GM19240 (cell line): Measurements from ENCODE around the gene AADAT.
"Not testable (repeated sequence)": the region's sequence is repeated elsewhere in the genome, so short reads cannot be mapped to it uniquely, and the experiment has no call there.

Source experiments
- DNase-seq: peaks from one replicate; pipeline ENCODE4 v3.0.0; 2011; ENCODE audit warnings: low spot score; ENCODE audit not compliant: insufficient read length

AADAT gene

GRCh38 chr4:170090352-170091052 is 746 bp upstream of the AADAT start:
- no peak for DNase-seq

GRCh38 chr4:170089274-170089667 is 485 bp downstream of the AADAT start:
- no peak for DNase-seq

- DNase-seq = no peak
Measured at GRCh38 chr4:170088716-170089115, 1.0 kb downstream of the AADAT start.

- no peak for DNase-seq
Measured at GRCh38 chr4:170087163-170087700, 2.5 kb downstream of the AADAT start.

DNA sequence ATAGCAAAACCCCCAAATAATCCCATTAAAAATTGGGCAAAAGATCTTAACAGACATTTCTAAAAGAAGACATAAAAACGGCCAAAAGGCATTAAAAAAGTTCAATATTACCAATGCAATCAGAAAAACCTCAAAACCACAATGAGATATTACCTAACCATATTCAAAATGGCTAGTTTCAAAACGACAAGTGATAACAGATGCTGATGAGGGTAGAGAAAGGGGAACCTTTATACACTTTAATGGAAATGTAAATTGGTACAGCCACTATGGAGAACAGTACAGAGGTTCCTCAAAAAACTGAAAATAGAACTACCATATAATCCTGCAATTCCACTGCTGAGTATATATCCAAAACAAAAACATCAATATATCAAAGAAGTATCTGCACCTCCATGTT is 6.2 kb downstream of the AADAT start:
- DNase-seq = no peak

GRCh38 chr4:170080496-170080895 is 9.3 kb downstream of the AADAT start:
- DNase-seq = no peak

GRCh38 chr4:170079981-170080380 is 9.8 kb downstream of the AADAT start:
- no peak for DNase-seq

- DNase-seq = no peak
Measured at GRCh38 chr4:170071196-170071595, 18.6 kb downstream of the AADAT start.

GRCh38 chr4:170068438-170069128 is 21.2 kb downstream of the AADAT start:
- no peak for DNase-seq

- no peak for DNase-seq
Measured at GRCh38 chr4:170059421-170059820, 30.3 kb downstream of the AADAT start.

DNA sequence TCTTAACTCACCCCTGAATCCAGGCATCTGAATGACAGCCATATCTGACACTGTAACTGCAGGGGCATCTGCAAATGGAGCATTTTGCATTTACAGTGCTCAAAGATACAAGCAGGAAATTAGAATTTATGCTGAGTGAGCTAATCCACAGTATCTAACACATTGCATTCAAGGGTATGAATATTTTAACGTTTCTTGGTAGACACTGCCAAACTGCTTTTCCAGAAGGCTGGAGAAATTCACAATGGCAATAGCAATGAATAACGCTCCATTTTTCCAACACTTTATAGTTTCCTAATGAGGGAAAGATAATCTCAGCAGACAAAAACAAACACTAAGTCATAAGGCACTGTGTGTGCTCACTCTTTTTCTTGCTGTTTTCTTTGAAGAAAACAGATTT is 30.9 kb downstream of the AADAT start:
- no peak for DNase-seq

DNA sequence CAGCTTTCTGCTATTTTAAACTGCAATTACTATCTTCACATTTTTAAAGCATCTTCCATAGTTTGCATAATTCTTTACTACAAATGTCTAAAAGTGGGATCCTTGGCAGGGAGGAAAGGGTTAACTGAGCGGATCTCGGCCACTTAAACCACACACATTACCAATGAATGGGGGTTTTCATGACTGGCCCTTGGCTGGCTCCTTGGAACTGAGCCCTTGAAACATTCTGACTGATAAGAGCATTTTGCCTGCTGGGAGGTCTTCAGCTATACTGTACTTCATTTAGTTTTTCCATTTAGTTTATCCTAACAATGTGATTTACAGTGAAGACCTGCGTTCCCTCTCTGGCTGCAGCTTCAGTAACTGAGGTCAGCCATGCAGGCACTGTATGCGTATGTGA is 31.9 kb downstream of the AADAT start:
- DNase-seq = no peak

DNA sequence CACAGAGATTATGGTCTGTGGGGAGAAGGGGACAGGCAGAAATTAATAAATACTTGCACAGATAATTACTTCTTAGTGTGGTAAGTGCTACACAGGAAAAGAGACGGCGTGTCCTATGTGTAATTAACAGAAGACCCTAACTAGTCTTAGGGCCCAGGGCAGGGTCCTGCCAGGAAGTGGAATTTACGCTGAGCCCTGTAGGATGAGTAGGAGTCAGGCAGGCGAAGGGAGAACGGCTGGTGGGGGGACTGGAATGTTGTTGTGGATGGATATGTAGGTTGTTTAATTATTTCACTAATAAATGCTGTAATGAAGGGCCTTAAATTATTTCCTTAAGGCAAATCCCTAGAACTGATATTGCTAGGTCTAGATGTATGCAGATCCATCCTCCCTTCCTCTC is 36.8 kb downstream of the AADAT start:
- DNase-seq = no peak

GRCh38 chr4:170051402-170051801 is 38.4 kb downstream of the AADAT start:
- DNase-seq = no peak

DNA sequence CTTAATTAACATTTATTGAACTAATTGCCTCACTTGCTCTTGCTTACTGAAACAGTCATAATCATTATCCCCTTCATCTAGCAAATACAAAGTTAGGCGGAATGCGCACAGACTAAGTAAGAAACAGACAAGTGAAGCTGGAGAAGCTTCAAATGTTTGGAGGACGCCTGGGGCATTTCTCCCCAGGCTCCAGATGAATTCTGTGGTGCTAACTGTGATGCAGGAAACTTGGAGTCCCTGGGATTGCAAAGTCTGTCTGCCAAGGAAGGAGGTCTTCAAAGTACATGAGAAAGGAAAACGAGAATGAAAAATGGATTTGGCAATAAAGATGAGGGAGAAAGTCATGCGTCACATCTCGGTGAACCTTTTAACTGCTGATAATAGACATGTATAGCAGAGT is 40.0 kb downstream of the AADAT start:
- DNase-seq = no peak

DNA sequence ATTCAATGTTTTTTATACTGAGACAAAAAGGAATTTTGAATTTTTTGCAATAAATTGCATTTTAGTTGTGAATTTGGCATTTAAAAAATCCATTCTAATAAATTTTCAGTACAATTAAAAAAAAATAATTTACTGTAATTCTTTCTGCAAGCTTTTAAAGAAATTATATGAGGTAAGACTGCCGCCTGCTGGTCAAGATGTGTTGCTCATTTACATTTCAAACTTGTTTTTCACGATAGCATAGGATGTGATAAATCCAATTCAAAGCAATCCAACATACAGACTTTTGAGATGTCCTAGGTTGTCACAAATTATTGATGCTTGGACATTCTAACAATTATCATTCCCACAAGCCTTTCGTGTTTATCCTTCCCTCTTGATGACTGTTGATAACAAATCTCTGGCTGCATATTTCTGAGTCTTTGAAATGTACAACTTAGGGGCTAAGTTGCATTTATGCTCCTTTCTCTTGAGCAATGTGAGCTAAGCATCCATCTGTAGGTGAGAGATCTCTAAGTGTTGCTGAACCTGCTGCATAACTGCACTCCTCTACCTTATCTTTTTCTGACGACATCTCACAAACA is 41.9 kb downstream of the AADAT start:
- no peak for DNase-seq

DNA sequence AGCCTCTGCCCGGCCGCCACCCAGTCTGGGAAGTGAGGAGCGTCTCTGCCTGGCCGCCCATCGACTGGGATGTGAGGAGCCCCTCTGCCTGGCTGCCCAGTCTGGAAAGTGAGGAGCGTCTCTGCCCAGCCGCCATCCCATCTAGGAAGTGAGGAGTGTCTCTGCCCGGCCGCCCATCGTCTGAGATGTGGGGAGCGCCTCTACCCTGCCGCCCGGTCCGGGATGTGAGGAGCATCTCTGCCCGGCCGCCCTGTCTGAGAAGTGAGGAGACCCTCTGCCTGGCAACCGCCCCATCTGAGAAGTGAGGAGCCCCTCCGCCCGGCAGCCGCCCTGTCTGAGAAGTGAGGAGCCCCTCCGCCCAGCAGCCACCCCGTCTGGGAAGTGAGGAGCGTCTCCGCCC is 43.6 kb downstream of the AADAT start:
- DNase-seq = not testable (repeated sequence)

GRCh38 chr4:170040031-170040680 is 49.6 kb downstream of the AADAT start:
- DNase-seq = no peak

GRCh38 chr4:170038769-170039168 is 51.0 kb downstream of the AADAT start:
- no peak for DNase-seq

- DNase-seq = no peak
Measured at GRCh38 chr4:170038232-170038631, 51.5 kb downstream of the AADAT start.

DNA sequence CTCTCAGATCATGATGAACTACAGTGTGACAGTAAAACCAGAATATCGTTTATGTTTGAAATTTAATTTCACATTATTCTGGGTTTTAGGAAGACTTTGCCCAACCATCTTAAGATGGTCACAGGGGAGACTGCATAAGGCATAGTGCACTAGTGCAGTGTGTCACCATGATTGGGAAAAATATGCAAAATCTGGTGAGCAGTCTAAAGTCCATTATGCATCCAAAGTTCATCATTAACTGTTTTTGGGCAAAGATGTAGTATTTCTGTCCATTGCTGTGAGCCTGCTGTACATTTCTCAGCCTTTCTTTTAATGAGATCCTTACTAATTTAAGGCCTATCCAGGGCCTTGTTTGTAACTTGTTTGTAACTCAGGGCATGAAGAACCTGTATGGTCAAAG is 52.3 kb downstream of the AADAT start:
- no peak for DNase-seq

DNA sequence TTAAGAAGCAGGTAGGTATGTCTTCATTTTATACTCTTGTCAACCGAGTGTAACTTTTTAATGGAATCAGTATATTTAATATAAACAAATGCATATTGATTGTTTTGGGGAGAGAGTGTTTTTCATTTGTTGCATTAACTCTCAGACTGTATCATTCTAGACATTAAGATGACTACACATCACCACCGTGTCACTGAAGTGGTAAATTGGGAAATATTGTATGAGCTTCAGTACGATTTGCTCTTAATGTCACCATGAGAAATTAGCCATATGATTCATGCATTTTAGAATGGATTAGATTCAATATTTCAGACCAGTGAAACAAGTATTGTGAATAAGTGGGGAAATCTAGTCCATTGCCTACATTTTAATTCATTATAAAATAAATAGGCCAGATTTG is 53.9 kb downstream of the AADAT start:
- no peak for DNase-seq
